Measurements from ENCODE around the gene C10orf90. TPM values are rescaled to one million over a fixed set of nuclear protein-coding genes. Genes with fewer than 3 reads are reported as not detected.

Gene C10orf90
- total RNA-seq, 4 donors from 2014 or later: not detected

DNA sequence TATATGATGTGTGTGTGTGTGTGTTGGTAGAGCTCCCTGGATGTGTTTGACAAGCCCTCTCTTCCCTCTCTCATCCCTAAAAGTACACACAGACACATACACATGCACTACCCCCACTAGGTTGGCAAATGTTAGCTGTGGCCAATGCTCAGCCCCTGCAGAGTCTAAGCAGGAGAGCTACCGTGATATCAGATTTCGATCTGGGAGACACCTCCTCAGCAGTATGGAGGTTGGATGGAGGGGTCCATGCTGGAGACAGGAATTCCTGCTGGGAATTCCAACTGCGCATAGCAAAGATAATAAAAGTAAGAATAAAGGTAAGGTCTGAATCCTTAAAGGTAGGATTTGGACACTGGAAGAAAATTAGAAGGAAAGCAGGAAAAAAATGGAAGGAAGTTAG, 85.7 kb downstream of the C10orf90 start:
- WGBS, 2 donors: 60 to 72% methylated on average over 3 of the region's 3 CpGs
- Histone ChIP-seq H3K4me1 (no peaks in the 10 kb centered on the region), H3K36me3 (no peaks in the 10 kb centered on the region), H3K27me3 (no peaks in the 10 kb centered on the region), H3K27ac (no peak overlapping the region), H3K4me3 (no peak overlapping the region), H3K9me3 (no peaks in the 10 kb centered on the region)
- TF ChIP-seq POLR2A (IDR thresholded peaks at IDR 0.05): no peak
- TF ChIP-seq EP300 (IDR thresholded peaks at IDR 0.05): no peak
- TF ChIP-seq, protein P1, sequence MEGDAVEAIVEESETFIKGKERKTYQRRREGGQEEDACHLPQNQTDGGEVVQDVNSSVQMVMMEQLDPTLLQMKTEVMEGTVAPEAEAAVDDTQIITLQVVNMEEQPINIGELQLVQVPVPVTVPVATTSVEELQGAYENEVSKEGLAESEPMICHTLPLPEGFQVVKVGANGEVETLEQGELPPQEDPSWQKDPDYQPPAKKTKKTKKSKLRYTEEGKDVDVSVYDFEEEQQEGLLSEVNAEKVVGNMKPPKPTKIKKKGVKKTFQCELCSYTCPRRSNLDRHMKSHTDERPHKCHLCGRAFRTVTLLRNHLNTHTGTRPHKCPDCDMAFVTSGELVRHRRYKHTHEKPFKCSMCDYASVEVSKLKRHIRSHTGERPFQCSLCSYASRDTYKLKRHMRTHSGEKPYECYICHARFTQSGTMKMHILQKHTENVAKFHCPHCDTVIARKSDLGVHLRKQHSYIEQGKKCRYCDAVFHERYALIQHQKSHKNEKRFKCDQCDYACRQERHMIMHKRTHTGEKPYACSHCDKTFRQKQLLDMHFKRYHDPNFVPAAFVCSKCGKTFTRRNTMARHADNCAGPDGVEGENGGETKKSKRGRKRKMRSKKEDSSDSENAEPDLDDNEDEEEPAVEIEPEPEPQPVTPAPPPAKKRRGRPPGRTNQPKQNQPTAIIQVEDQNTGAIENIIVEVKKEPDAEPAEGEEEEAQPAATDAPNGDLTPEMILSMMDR (IDR thresholded peaks at IDR 0.05): no peak
- no peak for DNase-seq (ENCODE audit: low spot score in 2 of 2)

DNA sequence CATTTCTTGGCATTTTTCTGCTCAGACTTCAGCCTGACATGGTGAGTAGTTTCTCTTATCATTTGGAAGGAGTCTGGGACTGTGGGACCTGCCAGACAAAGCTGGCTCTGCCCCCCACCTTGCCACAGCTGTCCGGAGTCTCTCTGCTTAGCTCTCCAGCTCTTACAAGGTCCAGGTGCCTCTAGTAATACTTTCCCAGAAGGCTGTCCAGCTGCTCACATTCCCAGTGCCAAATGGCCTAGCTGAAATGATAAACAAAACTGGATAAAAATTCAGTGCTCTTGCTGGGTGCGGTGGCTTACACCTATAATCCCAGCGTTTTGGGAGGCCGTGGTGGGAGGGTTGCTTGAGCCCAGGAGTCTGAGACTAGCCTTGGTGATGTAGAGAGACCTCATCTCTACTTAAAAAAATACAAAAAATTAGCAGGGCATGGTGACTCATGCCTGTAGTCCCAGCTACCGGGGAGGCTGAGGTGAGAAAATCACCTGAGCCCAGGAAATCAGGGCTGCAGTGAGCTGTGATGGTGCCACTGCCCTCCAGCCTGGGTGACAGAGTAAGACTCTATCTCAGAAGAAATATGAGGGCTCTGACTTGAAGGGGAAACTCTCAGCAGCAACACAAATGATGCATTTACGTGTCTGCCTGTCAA, 86.8 kb downstream of the C10orf90 start:
- 78 to 83% methylated on average over 6 of the region's 6 CpGs for WGBS, 2 donors
- TF ChIP-seq, protein P1 (IDR thresholded peaks at IDR 0.05): no peak
- TF ChIP-seq POLR2A (IDR thresholded peaks at IDR 0.05) (no peak), EP300 (IDR thresholded peaks at IDR 0.05) (no peak)
- Histone ChIP-seq H3K27ac (no peak overlapping the region), H3K9me3 (no peaks in the 10 kb centered on the region), H3K4me3 (no peak overlapping the region), H3K4me1 (no peaks in the 10 kb centered on the region), H3K27me3 (no peaks in the 10 kb centered on the region), H3K36me3 (no peaks in the 10 kb centered on the region)
- no peak for DNase-seq (ENCODE audit: low spot score in 2 of 2)

DNA sequence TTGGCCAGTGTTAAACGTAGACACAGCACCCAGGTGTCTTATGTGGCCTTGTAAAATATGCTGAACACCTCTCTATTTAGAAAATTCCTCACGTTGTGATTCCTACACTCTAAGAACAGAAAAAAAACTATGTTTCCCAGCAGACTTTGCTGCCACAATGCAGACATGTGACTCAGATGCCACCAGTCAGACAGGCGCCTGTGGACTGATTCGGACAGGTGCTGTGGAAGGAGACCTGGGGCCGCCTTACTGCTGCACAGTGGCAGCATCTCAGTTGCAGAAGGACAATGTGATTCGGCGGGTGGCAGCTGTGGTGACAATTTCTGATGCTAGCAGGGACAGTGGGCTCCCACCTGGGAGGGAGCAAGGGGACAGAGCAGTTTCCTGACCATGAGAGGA, 88.8 kb downstream of the C10orf90 start:
- H3K27ac ChIP-seq: no peak overlapping the region
- H3K4me3 ChIP-seq: no peak overlapping the region
- H3K9me3 ChIP-seq: no peaks in the 10 kb centered on the region
- no peaks in the 10 kb centered on the region for H3K36me3 ChIP-seq
- 88 to 89% methylated on average over 7 of the region's 7 CpGs for WGBS, 2 donors
- no peaks in the 10 kb centered on the region for H3K4me1 ChIP-seq
- H3K27me3 ChIP-seq: no peaks in the 10 kb centered on the region
- no peak for DNase-seq (ENCODE audit: low spot score in 2 of 2)
- no peak for TF ChIP-seq POLR2A (IDR thresholded peaks at IDR 0.05)
- TF ChIP-seq EP300 (IDR thresholded peaks at IDR 0.05): no peak
- TF ChIP-seq, protein P1 (IDR thresholded peaks at IDR 0.05): no peak

DNA sequence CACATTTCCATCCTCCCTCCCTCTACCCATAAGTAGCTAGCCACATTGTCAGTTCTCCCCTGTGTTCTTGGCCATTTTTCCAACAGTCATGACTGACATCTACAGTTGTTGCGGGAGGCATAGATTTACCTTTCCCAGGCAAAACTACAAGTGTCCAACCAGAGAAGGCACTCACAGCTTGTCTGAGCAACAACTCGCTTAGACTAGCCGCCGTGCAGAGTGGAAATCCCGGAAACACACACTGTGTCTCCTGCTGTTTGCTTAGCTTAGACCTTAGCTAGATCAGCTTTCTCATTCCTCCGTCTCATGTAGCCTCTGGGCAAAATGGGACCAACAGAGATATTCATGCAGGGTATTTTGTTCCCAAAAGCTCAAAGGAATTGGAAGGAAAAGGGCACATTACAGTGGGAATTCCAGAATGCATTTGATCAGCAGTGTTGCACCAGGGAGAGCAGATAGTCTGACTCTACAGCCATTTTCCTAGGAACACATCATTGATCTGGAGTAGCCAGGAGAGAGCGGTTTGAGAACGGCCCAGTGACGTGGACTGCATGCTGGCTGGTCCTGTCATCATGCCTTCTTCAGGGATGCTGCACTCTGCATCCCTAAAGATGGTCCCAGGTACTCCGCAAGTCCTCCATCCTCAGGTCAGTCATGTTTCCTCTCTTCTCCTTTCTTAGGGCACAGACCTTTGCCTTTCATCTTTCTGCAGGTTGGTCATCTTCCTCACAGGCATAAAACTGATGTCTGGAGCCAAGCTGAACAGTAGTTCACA, 89.4 kb downstream of the C10orf90 start:
- Histone ChIP-seq H3K4me1 (no peaks in the 10 kb centered on the region), H3K36me3 (no peaks in the 10 kb centered on the region), H3K27me3 (no peaks in the 10 kb centered on the region), H3K9me3 (no peaks in the 10 kb centered on the region), H3K4me3 (no peak overlapping the region), H3K27ac (no peak overlapping the region)
- TF ChIP-seq, protein P1 (IDR thresholded peaks at IDR 0.05): no peak
- TF ChIP-seq POLR2A (IDR thresholded peaks at IDR 0.05): no peak
- TF ChIP-seq EP300 (IDR thresholded peaks at IDR 0.05): no peak
- WGBS, 2 donors: 80 to 83% methylated on average over 10 of the region's 10 CpGs
- no peak for DNase-seq (ENCODE audit: low spot score in 2 of 2)

DNA sequence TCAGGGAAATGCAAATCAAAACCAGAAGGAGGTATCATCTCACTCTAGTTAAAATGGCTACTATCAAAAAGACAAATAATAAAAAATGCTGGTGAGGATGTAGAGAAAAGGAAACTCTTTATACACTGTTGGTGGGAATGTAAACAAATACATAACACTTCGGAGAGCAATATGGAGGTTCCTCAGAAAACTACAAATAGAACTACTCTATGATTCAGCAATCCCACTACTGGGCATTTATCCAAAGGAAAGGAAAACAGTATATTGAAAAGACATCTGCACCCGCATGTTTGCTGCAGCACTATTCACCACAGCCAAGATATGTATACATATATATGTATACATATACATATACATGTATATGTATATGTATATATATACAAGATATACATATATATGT, 94.2 kb downstream of the C10orf90 start:
- Histone ChIP-seq H3K4me3 (no peak overlapping the region), H3K27ac (no peak overlapping the region), H3K4me1 (no peaks in the 10 kb centered on the region), H3K27me3 (no peaks in the 10 kb centered on the region), H3K9me3 (peaks cover 0 to 8% (median 0%) of the 10 kb centered on the region in 4 donors), H3K36me3 (no peaks in the 10 kb centered on the region)
- TF ChIP-seq EP300 (IDR thresholded peaks at IDR 0.05): no peak
- TF ChIP-seq, protein P1 (IDR thresholded peaks at IDR 0.05): no peak
- TF ChIP-seq POLR2A (IDR thresholded peaks at IDR 0.05): no peak
- WGBS, 2 donors: 31 to 40% methylated on average over 2 of the region's 2 CpGs
- DNase-seq (ENCODE audit: low spot score in 2 of 2): no peak
